Gastrocnemius medialis (tissue), 4 donors: Measurements from ENCODE around the gene AASS. TPM values are rescaled to one million over a fixed set of nuclear protein-coding genes. Genes with fewer than 3 reads are reported as not detected.

ENCODE experiments used
- ATAC-seq, 2 donors: fragments of 150-250 bp; one replicate each; pipeline ENCODE4 v1.9.1; 2016
- DNase-seq, 2 donors: peaks; one replicate each; pipeline ENCODE4 v3.0.0-alpha.2; 2019
- H3K27ac ChIP-seq, 4 donors: fragments of 200-600 bp; sonication (generic); 1 replicate in 1 of 4; 2 replicates in 3 of 4; pipeline ENCODE4 v1.5.1; 2016 to 2018; ENCODE audit warnings: mild to moderate bottlenecking in 2 of 4, moderate library complexity in 1 of 4
- H3K27me3 ChIP-seq, 3 donors: fragments of 200-600 bp; sonication (generic) in 2 of 3; 1 replicate in 1 of 3; 2 replicates in 2 of 3; pipeline versions ENCODE4 v1.5.1 to v1.6.0; 2016 to 2019; ENCODE audit warnings: mild to moderate bottlenecking in 1 of 3, moderate library complexity in 1 of 3
- H3K36me3 ChIP-seq, 2 donors: fragments of 200-600 bp; sonication (generic) in 1 of 2; one replicate each; pipeline ENCODE4 v1.5.1; 2017 to 2018
- H3K4me1 ChIP-seq, 2 donors: fragments of 200-600 bp; sonication (generic) in 1 of 2; one replicate each; pipeline ENCODE4 v1.5.1; 2016 to 2017; ENCODE audit warnings: mild to moderate bottlenecking in 2 of 2
- H3K4me3 ChIP-seq, 4 donors: fragments of 200-600 bp; sonication (generic) in 3 of 4; 1 replicate in 1 of 4; 2 replicates in 3 of 4; pipeline ENCODE4 v1.5.1; 2016 to 2019; ENCODE audit warnings: mild to moderate bottlenecking in 2 of 4
- H3K9me3 ChIP-seq, 3 donors: fragments of 200-600 bp; sonication (generic) in 2 of 3; 1 replicate in 1 of 3; 2 replicates in 2 of 3; pipeline ENCODE4 v1.5.1; 2016 to 2019
- CTCF ChIP-seq, 5 experiments: fragments of 450-650 bp in 3 of 5; fragments of 200-600 bp in 2 of 5; sonication (generic) in 2 of 5; IDR thresholded peaks in 4 of 5; conservative IDR thresholded peaks in 1 of 5; 1 replicate in 4 of 5; 2 replicates in 1 of 5; pipeline ENCODE4 v1.5.1; 2016 to 2019; ENCODE audit warnings: antibody characterized with exemption in 5 of 5, mild to moderate bottlenecking in 3 of 5, moderate library complexity in 3 of 5
- POLR2A ChIP-seq, 2 donors: fragments of 450-650 bp; IDR thresholded peaks; one replicate each; pipeline ENCODE4 v1.6.1; 2017; ENCODE audit warnings: antibody characterized with exemption in 2 of 2, mild to moderate bottlenecking in 2 of 2, moderate library complexity in 2 of 2
- in situ Hi-C, 4 donors: fragments of 200-750 bp; cut with MboI; loops; one replicate each; pipeline versions ENCODE4 v1.15.0 to v1.8.0; 2017; ENCODE audit warnings: low sequenced_read_pairs in 4 of 4
- intact Hi-C: fragments of 100-400 bp; cut with DNase I; formaldehyde crosslinking; loops from one replicate; pipeline ENCODE4 v1.15.1; 2023; ENCODE audit warnings: low total_unique reads
- total RNA-seq, 4 donors: library from RNA; depleted of rRNA; stranded (reverse); fragments of >200 nt; gene quantifications; one replicate each; pipeline versions ENCODE4 v1.1.0 to v1.2.3, GENCODE V29; 2016

Gene AASS
- total RNA-seq, 4 donors from 2014 or later, result 7.5 to 12.0 (median 9.5) TPM

GRCh38 chr7:122038904-122039303 lies 105.1 kb downstream of the AASS start:
- in situ Hi-C loops (no loop called here), intact Hi-C loops (no loop called here)
- Histone ChIP-seq H3K27ac (no peak overlapping the region), H3K27me3 (no peaks in the 10 kb centered on the region), H3K36me3 (no peaks in the 10 kb centered on the region), H3K4me3 (no peak overlapping the region), H3K4me1 (no peaks in the 10 kb centered on the region), H3K9me3 (no peaks in the 10 kb centered on the region)
- TF ChIP-seq POLR2A (IDR thresholded peaks at IDR 0.05) (no peak), CTCF (IDR thresholded peaks at IDR 0.05 in 4 of 5, conservative IDR thresholded peaks at IDR 0.05 in 1 of 5) (no peak)
- DNase-seq (no peak), ATAC-seq (no peak)

- in situ Hi-C loops (no loop called here), intact Hi-C loops (no loop called here)
- Histone ChIP-seq H3K9me3 (no peaks in the 10 kb centered on the region), H3K4me3 (no peak overlapping the region), H3K27me3 (no peaks in the 10 kb centered on the region), H3K4me1 (no peaks in the 10 kb centered on the region), H3K36me3 (no peaks in the 10 kb centered on the region), H3K27ac (no peak overlapping the region)
- DNase-seq (no peak), ATAC-seq (no peak)
- TF ChIP-seq POLR2A (IDR thresholded peaks at IDR 0.05) (no peak), CTCF (IDR thresholded peaks at IDR 0.05 in 4 of 5, conservative IDR thresholded peaks at IDR 0.05 in 1 of 5) (no peak)
Measured at GRCh38 chr7:122038134-122038533, 105.9 kb downstream of the AASS start.

GRCh38 chr7:122035876-122036275 lies 108.2 kb downstream of the AASS start:
- no peak for TF ChIP-seq CTCF (IDR thresholded peaks at IDR 0.05 in 4 of 5, conservative IDR thresholded peaks at IDR 0.05 in 1 of 5)
- no peak for TF ChIP-seq POLR2A (IDR thresholded peaks at IDR 0.05)
- H3K9me3 ChIP-seq, result no peaks in the 10 kb centered on the region
- in situ Hi-C loops, result no loop called here
- no peaks in the 10 kb centered on the region for H3K4me1 ChIP-seq
- H3K27ac ChIP-seq, result no peak overlapping the region
- DNase-seq (no peak), ATAC-seq (no peak)
- H3K4me3 ChIP-seq, result no peak overlapping the region
- H3K27me3 ChIP-seq, result no peaks in the 10 kb centered on the region
- no peaks in the 10 kb centered on the region for H3K36me3 ChIP-seq
- intact Hi-C loops, result no loop called here

GRCh38 chr7:122033641-122034040 lies 110.4 kb downstream of the AASS start:
- H3K27ac ChIP-seq, result no peak overlapping the region
- no peaks in the 10 kb centered on the region for H3K9me3 ChIP-seq
- ATAC-seq (no peak), DNase-seq (no peak)
- H3K36me3 ChIP-seq, result no peaks in the 10 kb centered on the region
- intact Hi-C loops, result no loop called here
- in situ Hi-C loops, result no loop called here
- no peaks in the 10 kb centered on the region for H3K4me1 ChIP-seq
- TF ChIP-seq CTCF (IDR thresholded peaks at IDR 0.05 in 4 of 5, conservative IDR thresholded peaks at IDR 0.05 in 1 of 5) (no peak), POLR2A (IDR thresholded peaks at IDR 0.05) (no peak)
- H3K4me3 ChIP-seq, result no peak overlapping the region
- H3K27me3 ChIP-seq, result no peaks in the 10 kb centered on the region

GRCh38 chr7:122027058-122027457 lies 117.0 kb downstream of the AASS start:
- TF ChIP-seq CTCF (IDR thresholded peaks at IDR 0.05 in 4 of 5, conservative IDR thresholded peaks at IDR 0.05 in 1 of 5) (no peak), POLR2A (IDR thresholded peaks at IDR 0.05) (no peak)
- no peaks in the 10 kb centered on the region for H3K9me3 ChIP-seq
- no peak overlapping the region for H3K27ac ChIP-seq
- no peak overlapping the region for H3K4me3 ChIP-seq
- no peak for DNase-seq
- H3K4me1 ChIP-seq, result no peaks in the 10 kb centered on the region
- in situ Hi-C loops, result no loop called here
- intact Hi-C loops, result no loop called here
- no peaks in the 10 kb centered on the region for H3K27me3 ChIP-seq
- H3K36me3 ChIP-seq, result no peaks in the 10 kb centered on the region
- ATAC-seq, result no peak
